Choroid plexus epithelial cell (primary cell): Measurements from ENCODE around the gene ONECUT3.

Experiments used
- DNase-seq: peaks from one replicate; pipeline ENCODE4 v3.0.0-alpha.2; 2010; ENCODE audit warnings: low read depth
- H3K4me3 ChIP-seq: 2 replicates; pipeline ENCODE4 v1.5.1; 2011; ENCODE audit warnings: low read depth, mild to moderate bottlenecking, control low read depth, low read length, moderate library complexity
- CTCF ChIP-seq: conservative IDR thresholded peaks from 2 replicates; pipeline ENCODE4 v1.5.1; 2011; ENCODE audit warnings: low read depth, mild to moderate bottlenecking, control low read depth, inconsistent platforms, low read length, moderate library complexity

Gene ONECUT3

GRCh38 chr19:1728816-1729567 is 24.3 kb upstream of the ONECUT3 start:
- DNase-seq = no peak
- TF ChIP-seq CTCF = no peak

GRCh38 chr19:1729568-1729925 is 23.8 kb upstream of the ONECUT3 start:
- H3K4me3 ChIP-seq = no peak overlapping the region
- no peak for TF ChIP-seq CTCF
- DNase-seq = no peak

More at GRCh38 chr19:1728816-1729567, 24.3 kb upstream of the ONECUT3 start:
- H3K4me3 ChIP-seq = no peak overlapping the region

GRCh38 chr19:1730157-1730556 is 23.1 kb upstream of the ONECUT3 start:
- DNase-seq = no peak
- no peak for TF ChIP-seq CTCF
- H3K4me3 ChIP-seq = no peak overlapping the region

GRCh38 chr19:1734321-1734966 is 18.9 kb upstream of the ONECUT3 start:
- no peak for DNase-seq
- H3K4me3 ChIP-seq = no peak overlapping the region
- no peak for TF ChIP-seq CTCF

- no peak for DNase-seq
- TF ChIP-seq CTCF = no peak
- H3K4me3 ChIP-seq = no peak overlapping the region
These were observed 17.0 kb upstream of the ONECUT3 start for GRCh38 chr19:1736280-1736679.

GRCh38 chr19:1736927-1737326 is 16.4 kb upstream of the ONECUT3 start:
- no peak for DNase-seq
- no peak for TF ChIP-seq CTCF
- no peak overlapping the region for H3K4me3 ChIP-seq
